HepG2 (cell line): ENCODE results near the gene DDR2. TPM values are rescaled to one million over a fixed set of nuclear protein-coding genes. Genes with fewer than 3 reads are reported as not detected.
"Not testable (repeated sequence)": the region's sequence is repeated elsewhere in the genome, so short reads cannot be mapped to it uniquely, and the experiment has no call there.

Experiments
- CBX5 ChIP-seq: sonication (generic); formaldehyde crosslinking; IDR thresholded peaks from 2 replicates; pipeline ENCODE4 v1.4.0; 2020; ENCODE audit warnings: missing genetic modification reagents, borderline replicate concordance
- ERF ChIP-seq: IDR thresholded peaks from 2 replicates; pipeline ENCODE4 v1.6.1; 2018; ENCODE audit warnings: missing biosample characterization, missing genetic modification reagents
- ETV6 ChIP-seq: sonication (generic); formaldehyde crosslinking; conservative IDR thresholded peaks from 2 replicates; pipeline ENCODE4 v1.4.0; 2020; ENCODE audit warnings: missing genetic modification reagents
- HDAC1 ChIP-seq: sonication (generic); formaldehyde crosslinking; IDR thresholded peaks from 2 replicates; pipeline ENCODE4 v1.5.1; 2020; ENCODE audit warnings: mild to moderate bottlenecking, missing genetic modification reagents
- HDAC2 ChIP-seq: sonication (generic); formaldehyde crosslinking; IDR thresholded peaks from 2 replicates; pipeline ENCODE4 v1.4.0; 2020; ENCODE audit warnings: missing genetic modification reagents
- KAT8 ChIP-seq: IDR thresholded peaks from 2 replicates; pipeline ENCODE4 v1.6.1; 2016; ENCODE audit warnings: missing genetic modification reagents, missing compliant biosample characterization
- KDM6A ChIP-seq: IDR thresholded peaks from 2 replicates; pipeline ENCODE4 v1.6.1; 2016; ENCODE audit warnings: low read depth
- KLF6 ChIP-seq: IDR thresholded peaks from 2 replicates; pipeline ENCODE4 v1.8.0; 2016; ENCODE audit warnings: missing biosample characterization, missing genetic modification reagents
- LCORL ChIP-seq, 2 experiments: fragments of 450-650 bp in 1 of 2; sonication (generic) in 1 of 2; formaldehyde crosslinking in 1 of 2; IDR thresholded peaks; 2 replicates each; pipeline versions ENCODE4 v1.5.0 to v1.6.1; 2017 to 2020; ENCODE audit warnings: antibody characterized with exemption in 1 of 2, missing genetic modification reagents in 1 of 2
- MED8 ChIP-seq: sonication (generic); formaldehyde crosslinking; IDR thresholded peaks from 2 replicates; pipeline ENCODE4 v1.8.1; 2023; ENCODE audit warnings: mild to moderate bottlenecking, missing genetic modification reagents; ENCODE audit not compliant: insufficient replicate concordance
- MIXL1 ChIP-seq: IDR thresholded peaks from 2 replicates; pipeline ENCODE4 v1.6.1; 2016
- NONO ChIP-seq, 2 experiments: fragments of 450-650 bp in 1 of 2; sonication (generic) in 1 of 2; formaldehyde crosslinking in 1 of 2; IDR thresholded peaks in 1 of 2; conservative IDR thresholded peaks in 1 of 2; 2 replicates each; pipeline versions ENCODE4 v1.6.1 to v1.8.0; 2017 to 2022; ENCODE audit warnings: mild to moderate bottlenecking in 1 of 2, missing genetic modification reagents in 1 of 2, moderate library complexity in 1 of 2
- PHF21A ChIP-seq: sonication (generic); formaldehyde crosslinking; IDR thresholded peaks from 2 replicates; pipeline ENCODE4 v1.5.0; 2020; ENCODE audit warnings: mild to moderate bottlenecking, missing genetic modification reagents
- RXRA ChIP-seq: sonication (generic); formaldehyde crosslinking; IDR thresholded peaks from 2 replicates; pipeline ENCODE4 v1.5.1; 2020; ENCODE audit warnings: missing genetic modification reagents
- TBX2 ChIP-seq: sonication (generic); formaldehyde crosslinking; IDR thresholded peaks from 2 replicates; pipeline ENCODE4 v1.5.0; 2020; ENCODE audit warnings: missing genetic modification reagents, mild to moderate bottlenecking, borderline replicate concordance
- ZFP90 ChIP-seq: sonication (generic); formaldehyde crosslinking; IDR thresholded peaks from 2 replicates; pipeline ENCODE4 v1.8.0; 2022; ENCODE audit warnings: missing genetic modification reagents, mild to moderate bottlenecking, inconsistent platforms, borderline replicate concordance
- ZFY ChIP-seq: sonication (generic); formaldehyde crosslinking; IDR thresholded peaks from 2 replicates; pipeline ENCODE4 v1.4.0; 2020; ENCODE audit warnings: missing genetic modification reagents
- ZNF451 ChIP-seq: sonication (generic); formaldehyde crosslinking; IDR thresholded peaks from 2 replicates; pipeline ENCODE4 v1.5.0; 2020; ENCODE audit warnings: mild to moderate bottlenecking, missing genetic modification reagents
- ZNF564 ChIP-seq: sonication (generic); formaldehyde crosslinking; IDR thresholded peaks from 2 replicates; pipeline ENCODE4 v1.8.1; 2023; ENCODE audit warnings: mild to moderate bottlenecking, missing genetic modification reagents
- ZNF788 ChIP-seq: sonication (generic); formaldehyde crosslinking; IDR thresholded peaks from 2 replicates; pipeline ENCODE4 v1.5.0; 2020; ENCODE audit warnings: mild to moderate bottlenecking, missing genetic modification reagents, borderline replicate concordance
- ZNF891 ChIP-seq: sonication (generic); formaldehyde crosslinking; IDR thresholded peaks from 2 replicates; pipeline ENCODE4 v1.5.0; 2020; ENCODE audit warnings: mild to moderate bottlenecking, missing genetic modification reagents
- polyA plus RNA-seq, 8 experiments: library from polyadenylated mRNA; depleted of rRNA in 3 of 8; stranded (reverse) in 7 of 8; unstranded in 1 of 8; fragments of >200 nt; fragmentation: Illumina TruSeq in 4 of 8; extraction: Trizol in 4 of 8; gene quantifications; 2 replicates each; pipeline versions ENCODE4 v1.2.1 to v1.2.3, GENCODE V29; 2011 to 2016; ENCODE audit warnings: low read depth in 4 of 8, missing spikeins in 1 of 8, mixed read lengths in 1 of 8; ENCODE audit not compliant: insufficient read depth in 1 of 8
- total RNA-seq, 5 experiments: library from RNA; depleted of rRNA; stranded (reverse); fragments of >200 nt; fragmentation: Illumina TruSeq; extraction: Trizol; gene quantifications; 2 replicates each; pipeline ENCODE4 v1.2.3, GENCODE V29; 2016; ENCODE audit warnings: low read depth in 1 of 5
- TF ChIP-seq, protein P1 (sequence below): sonication (generic); IDR thresholded peaks from 2 replicates; pipeline ENCODE4 v1.6.1; 2016; ENCODE audit warnings: low read depth, borderline replicate concordance
- TF ChIP-seq, protein P2 (sequence below): sonication (generic); formaldehyde crosslinking; IDR thresholded peaks from 2 replicates; pipeline ENCODE4 v1.5.0; 2020; ENCODE audit warnings: mild to moderate bottlenecking, missing genetic modification reagents, borderline replicate concordance
- TF ChIP-seq, protein P3 (sequence below): IDR thresholded peaks from 2 replicates; pipeline ENCODE4 v1.6.1; 2018; ENCODE audit warnings: missing genetic modification reagents, mild to moderate bottlenecking, missing compliant biosample characterization

The DDR2 gene
- total and polyA plus RNA-seq, 2 of the 13 experiments (the other 11 are each of a cell fraction or from before 2014, with no cell fraction given) = 0.36 to 0.38 TPM

DNA sequence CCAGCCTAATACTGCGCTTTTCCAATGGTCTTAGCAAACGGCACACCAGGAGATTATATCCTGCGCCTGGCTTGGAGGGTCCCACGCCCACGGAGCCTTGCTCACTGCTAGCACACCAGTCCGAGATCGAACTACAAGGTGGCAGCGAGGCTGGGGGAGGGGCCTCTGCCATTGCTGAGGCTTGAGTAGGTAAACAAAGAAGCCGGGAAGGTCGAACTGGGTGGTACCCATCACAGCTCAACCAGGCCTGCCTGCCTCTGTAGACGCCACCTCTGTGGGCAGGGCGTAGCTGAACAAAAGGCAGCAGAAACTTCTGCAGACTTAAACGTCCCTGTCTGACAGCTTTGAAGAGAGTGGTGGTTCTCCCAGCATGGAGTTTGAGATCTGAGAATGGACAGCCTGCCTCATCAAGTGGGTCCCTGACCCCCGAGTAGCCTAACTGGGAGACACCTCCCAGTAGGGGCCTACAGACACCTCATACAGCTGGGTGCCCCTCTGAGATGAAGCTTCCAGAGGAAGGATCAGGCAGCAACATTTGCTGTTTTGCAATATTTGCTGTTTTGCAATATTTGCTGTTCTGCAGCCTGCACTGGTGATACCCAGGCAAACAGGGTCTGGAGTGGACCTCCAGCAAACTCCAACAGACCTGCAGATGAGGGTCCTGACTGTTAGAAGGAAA, 114.1 kb downstream of the DDR2 start (continued):
- TF ChIP-seq, protein P1, sequence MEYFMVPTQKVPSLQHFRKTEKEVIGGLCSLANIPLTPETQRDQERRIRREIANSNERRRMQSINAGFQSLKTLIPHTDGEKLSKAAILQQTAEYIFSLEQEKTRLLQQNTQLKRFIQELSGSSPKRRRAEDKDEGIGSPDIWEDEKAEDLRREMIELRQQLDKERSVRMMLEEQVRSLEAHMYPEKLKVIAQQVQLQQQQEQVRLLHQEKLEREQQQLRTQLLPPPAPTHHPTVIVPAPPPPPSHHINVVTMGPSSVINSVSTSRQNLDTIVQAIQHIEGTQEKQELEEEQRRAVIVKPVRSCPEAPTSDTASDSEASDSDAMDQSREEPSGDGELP = peak; percentile 31; the same call in 1 of the 2 replicates
- 0 out of 2 replicates have a peak, but pooled peaks have one; percentile 25 for TF ChIP-seq MIXL1
- peak; percentile 30; the same call in 1 of the 2 replicates for TF ChIP-seq ZNF891 (CRISPR knock-in tag)
- not testable (repeated sequence) for TF ChIP-seq LCORL, NONO (IDR thresholded peaks at IDR 0.05)
- peak; percentile 91 for TF ChIP-seq LCORL (CRISPR knock-in tag; IDR thresholded peaks at IDR 0.05)
- peak; percentile 68 for TF ChIP-seq PHF21A (CRISPR knock-in tag)
- TF ChIP-seq KAT8 (CRISPR knock-in tag) = peak; percentile 57; the same call in 1 of the 2 replicates
- peak; percentile 50; the same call in 1 of the 2 replicates for TF ChIP-seq ZNF451
- peak; percentile 92 for TF ChIP-seq CBX5 (CRISPR knock-in tag)
- peak; percentile 48 for TF ChIP-seq MED8 (CRISPR knock-in tag)
- peak; percentile 65; the same call in 1 of the 2 replicates for TF ChIP-seq ERF (CRISPR knock-in tag)
- TF ChIP-seq ZNF564 (CRISPR knock-in tag) = peak; percentile 99
- peak; percentile 70; the same call in 1 of the 2 replicates for TF ChIP-seq ZNF788 (CRISPR knock-in tag)
- TF ChIP-seq RXRA (CRISPR knock-in tag) = peak; percentile 52; the same call in 1 of the 2 replicates
- TF ChIP-seq TBX2 = peak; percentile 74; the same call in 1 of the 2 replicates
- peak; percentile 74 for TF ChIP-seq KDM6A (CRISPR knock-in tag)
- TF ChIP-seq NONO (CRISPR knock-in tag; conservative IDR thresholded peaks at IDR 0.05) = peak; percentile 88
- TF ChIP-seq, protein P2, sequence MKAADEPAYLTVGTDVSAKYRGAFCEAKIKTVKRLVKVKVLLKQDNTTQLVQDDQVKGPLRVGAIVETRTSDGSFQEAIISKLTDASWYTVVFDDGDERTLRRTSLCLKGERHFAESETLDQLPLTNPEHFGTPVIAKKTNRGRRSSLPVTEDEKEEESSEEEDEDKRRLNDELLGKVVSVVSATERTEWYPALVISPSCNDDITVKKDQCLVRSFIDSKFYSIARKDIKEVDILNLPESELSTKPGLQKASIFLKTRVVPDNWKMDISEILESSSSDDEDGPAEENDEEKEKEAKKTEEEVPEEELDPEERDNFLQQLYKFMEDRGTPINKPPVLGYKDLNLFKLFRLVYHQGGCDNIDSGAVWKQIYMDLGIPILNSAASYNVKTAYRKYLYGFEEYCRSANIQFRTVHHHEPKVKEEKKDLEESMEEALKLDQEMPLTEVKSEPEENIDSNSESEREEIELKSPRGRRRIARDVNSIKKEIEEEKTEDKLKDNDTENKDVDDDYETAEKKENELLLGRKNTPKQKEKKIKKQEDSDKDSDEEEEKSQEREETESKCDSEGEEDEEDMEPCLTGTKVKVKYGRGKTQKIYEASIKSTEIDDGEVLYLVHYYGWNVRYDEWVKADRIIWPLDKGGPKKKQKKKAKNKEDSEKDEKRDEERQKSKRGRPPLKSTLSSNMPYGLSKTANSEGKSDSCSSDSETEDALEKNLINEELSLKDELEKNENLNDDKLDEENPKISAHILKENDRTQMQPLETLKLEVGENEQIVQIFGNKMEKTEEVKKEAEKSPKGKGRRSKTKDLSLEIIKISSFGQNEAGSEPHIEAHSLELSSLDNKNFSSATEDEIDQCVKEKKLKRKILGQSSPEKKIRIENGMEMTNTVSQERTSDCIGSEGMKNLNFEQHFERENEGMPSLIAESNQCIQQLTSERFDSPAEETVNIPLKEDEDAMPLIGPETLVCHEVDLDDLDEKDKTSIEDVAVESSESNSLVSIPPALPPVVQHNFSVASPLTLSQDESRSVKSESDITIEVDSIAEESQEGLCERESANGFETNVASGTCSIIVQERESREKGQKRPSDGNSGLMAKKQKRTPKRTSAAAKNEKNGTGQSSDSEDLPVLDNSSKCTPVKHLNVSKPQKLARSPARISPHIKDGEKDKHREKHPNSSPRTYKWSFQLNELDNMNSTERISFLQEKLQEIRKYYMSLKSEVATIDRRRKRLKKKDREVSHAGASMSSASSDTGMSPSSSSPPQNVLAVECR (CRISPR knock-in tag) = peak; percentile 43; the same call in 1 of the 2 replicates
- TF ChIP-seq HDAC1 (CRISPR knock-in tag) = peak; percentile 83; the same call in 1 of the 2 replicates
- TF ChIP-seq KLF6 (CRISPR knock-in tag) = peak; percentile 71; the same call in 1 of the 2 replicates
- TF ChIP-seq HDAC2 (CRISPR knock-in tag) = peak; percentile 96
- TF ChIP-seq ZFY (CRISPR knock-in tag) = peak; percentile 43; the same call in 1 of the 2 replicates
- TF ChIP-seq, protein P3, sequence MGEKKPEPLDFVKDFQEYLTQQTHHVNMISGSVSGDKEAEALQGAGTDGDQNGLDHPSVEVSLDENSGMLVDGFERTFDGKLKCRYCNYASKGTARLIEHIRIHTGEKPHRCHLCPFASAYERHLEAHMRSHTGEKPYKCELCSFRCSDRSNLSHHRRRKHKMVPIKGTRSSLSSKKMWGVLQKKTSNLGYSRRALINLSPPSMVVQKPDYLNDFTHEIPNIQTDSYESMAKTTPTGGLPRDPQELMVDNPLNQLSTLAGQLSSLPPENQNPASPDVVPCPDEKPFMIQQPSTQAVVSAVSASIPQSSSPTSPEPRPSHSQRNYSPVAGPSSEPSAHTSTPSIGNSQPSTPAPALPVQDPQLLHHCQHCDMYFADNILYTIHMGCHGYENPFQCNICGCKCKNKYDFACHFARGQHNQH (CRISPR knock-in tag) = peak; percentile 74; the same call in 1 of the 2 replicates
- 0 out of 2 replicates have a peak, but pooled peaks have one; percentile 48 for TF ChIP-seq ETV6 (CRISPR knock-in tag)
- 0 out of 2 replicates have a peak, but pooled peaks have one; percentile 55 for TF ChIP-seq ZFP90 (CRISPR knock-in tag)
